Calu3 (cell line): ENCODE data around the gene LAG3. TPM values are rescaled to one million over a fixed set of nuclear protein-coding genes. Genes with fewer than 3 reads are reported as not detected.

Source experiments
- BruUV-seq: library from RNA; stranded (reverse); fragments of 400-500 nt; replicated peaks from 2 replicates; lab custom pipeline; 2021; lab: Mats Ljungman, UMichigan
- CTCF ChIA-PET: fragments of 300-600 bp; sonication (Branson Sonifier 250); formaldehyde crosslinking; loops from one replicate; lab custom pipeline; 2022; ENCODE audit warnings: antibody characterized with exemption; lab: Charles Lee
- DNase-seq: peaks from one replicate; pipeline ENCODE4 v3.0.0; 2022
- H3K27ac Mint-ChIP-seq: one replicate; pipeline ENCODE4 v1.8.0; 2022; ENCODE audit warnings: mixed read lengths; ENCODE audit not compliant: unreplicated experiment
- H3K27me3 Mint-ChIP-seq: one replicate; pipeline ENCODE4 v1.8.0; 2022; ENCODE audit warnings: mixed read lengths; ENCODE audit not compliant: unreplicated experiment
- H3K36me3 Mint-ChIP-seq: one replicate; pipeline ENCODE4 v1.8.0; 2022; ENCODE audit warnings: mild to moderate bottlenecking, moderate library complexity, mixed read lengths; ENCODE audit not compliant: insufficient read depth, unreplicated experiment
- H3K4me1 Mint-ChIP-seq: one replicate; pipeline ENCODE4 v1.8.0; 2022; ENCODE audit warnings: mild to moderate bottlenecking, low read depth, mixed read lengths; ENCODE audit not compliant: unreplicated experiment
- H3K4me3 Mint-ChIP-seq: one replicate; pipeline ENCODE4 v1.8.0; 2022; ENCODE audit warnings: mild to moderate bottlenecking, low read depth, moderate library complexity, mixed read lengths; ENCODE audit not compliant: unreplicated experiment
- H3K9me3 Mint-ChIP-seq: one replicate; pipeline ENCODE4 v1.8.0; 2022; ENCODE audit warnings: low read depth, mixed read lengths; ENCODE audit not compliant: unreplicated experiment
- intact Hi-C: fragments of 100-400 bp; cut with micrococcal nuclease; formaldehyde crosslinking; loops from one replicate; pipeline ENCODE4 v1.10.0; 2022; ENCODE audit not compliant: unreplicated experiment
- total RNA-seq: library from RNA; stranded (reverse); gene quantifications from 2 replicates; pipeline ENCODE4 v1.2.3, GENCODE V29; 2022
- TF ChIP-seq, protein P1 (sequence below): fragments of 200-600 bp; IDR thresholded peaks from one replicate; pipeline ENCODE4 v1.8.0; 2022; ENCODE audit warnings: antibody characterized with exemption; ENCODE audit not compliant: unreplicated experiment

Gene LAG3
- total RNA-seq, 1 experiment from 2014 or later = not detected

DNA sequence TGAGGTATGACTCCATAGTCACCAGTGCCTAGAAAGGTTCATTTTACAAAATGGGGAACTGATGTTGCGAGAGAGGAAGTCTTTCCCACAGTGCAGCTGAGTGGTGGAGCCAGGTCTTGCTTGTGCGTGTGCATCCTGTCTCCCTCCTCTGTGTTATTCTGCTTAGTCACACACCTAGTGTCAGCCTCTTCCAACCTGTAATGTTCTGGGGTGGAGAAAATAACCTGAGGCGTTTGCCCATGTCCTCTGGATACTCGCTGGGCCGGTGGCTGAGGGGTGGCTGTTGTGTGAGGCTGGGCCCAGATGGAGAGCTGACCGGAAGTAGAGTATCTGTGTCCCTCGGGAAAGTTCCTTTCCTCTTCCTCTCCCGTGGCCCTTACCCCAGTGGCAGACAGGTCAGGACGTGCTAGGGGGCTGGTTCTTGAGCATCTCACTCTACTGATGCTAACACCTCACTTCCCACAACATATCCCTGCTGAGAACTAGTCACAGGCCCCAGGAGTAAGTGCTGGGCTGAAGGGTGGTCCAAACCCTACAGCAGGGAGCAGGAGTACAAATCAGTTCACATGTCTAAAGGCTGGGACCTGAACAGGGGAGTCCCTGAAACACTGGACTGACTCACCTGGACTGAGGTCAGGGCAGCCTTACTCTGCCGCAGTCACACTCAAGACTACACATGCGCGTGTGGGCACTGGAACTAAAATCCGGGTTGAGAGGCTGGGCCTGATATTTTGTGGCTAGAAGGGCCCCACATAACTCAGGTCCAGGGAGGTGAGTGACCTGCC is 26.4 kb upstream of the LAG3 start:
- Mint-ChIP-seq H3K36me3 (peaks cover 33% of the 10 kb centered on the region), H3K4me1 (no peaks in the 10 kb centered on the region), H3K27me3 (no peaks in the 10 kb centered on the region), H3K9me3 (no peaks in the 10 kb centered on the region), H3K27ac (no peak overlapping the region), H3K4me3 (no peak overlapping the region)
- intact Hi-C loops = no loop called here
- TF ChIP-seq, protein P1, sequence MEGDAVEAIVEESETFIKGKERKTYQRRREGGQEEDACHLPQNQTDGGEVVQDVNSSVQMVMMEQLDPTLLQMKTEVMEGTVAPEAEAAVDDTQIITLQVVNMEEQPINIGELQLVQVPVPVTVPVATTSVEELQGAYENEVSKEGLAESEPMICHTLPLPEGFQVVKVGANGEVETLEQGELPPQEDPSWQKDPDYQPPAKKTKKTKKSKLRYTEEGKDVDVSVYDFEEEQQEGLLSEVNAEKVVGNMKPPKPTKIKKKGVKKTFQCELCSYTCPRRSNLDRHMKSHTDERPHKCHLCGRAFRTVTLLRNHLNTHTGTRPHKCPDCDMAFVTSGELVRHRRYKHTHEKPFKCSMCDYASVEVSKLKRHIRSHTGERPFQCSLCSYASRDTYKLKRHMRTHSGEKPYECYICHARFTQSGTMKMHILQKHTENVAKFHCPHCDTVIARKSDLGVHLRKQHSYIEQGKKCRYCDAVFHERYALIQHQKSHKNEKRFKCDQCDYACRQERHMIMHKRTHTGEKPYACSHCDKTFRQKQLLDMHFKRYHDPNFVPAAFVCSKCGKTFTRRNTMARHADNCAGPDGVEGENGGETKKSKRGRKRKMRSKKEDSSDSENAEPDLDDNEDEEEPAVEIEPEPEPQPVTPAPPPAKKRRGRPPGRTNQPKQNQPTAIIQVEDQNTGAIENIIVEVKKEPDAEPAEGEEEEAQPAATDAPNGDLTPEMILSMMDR = no peak
- CTCF ChIA-PET = no interaction called here
- no peak for DNase-seq
- BruUV-seq = no TSS peak

DNA sequence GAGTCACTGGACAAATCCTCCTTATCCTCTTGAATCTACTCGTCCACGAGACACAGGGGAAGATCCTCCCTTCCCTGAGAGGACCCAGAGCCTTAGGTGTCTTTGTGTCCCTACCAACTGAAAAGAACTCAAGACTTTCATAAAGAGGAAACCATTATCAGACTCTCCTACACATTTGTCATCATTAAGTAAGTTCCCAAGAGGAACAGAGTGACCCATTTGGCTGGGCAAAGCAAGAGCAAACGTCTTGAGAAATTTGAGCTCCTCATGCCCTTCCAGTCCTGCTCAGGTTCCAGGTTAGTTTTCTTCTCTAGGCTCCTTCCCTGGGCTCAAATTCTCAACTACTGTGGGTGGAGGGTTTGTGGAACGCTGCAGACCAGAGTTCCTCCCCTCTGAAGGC is 25.1 kb upstream of the LAG3 start:
- CTCF ChIA-PET = no interaction called here
- no TSS peak for BruUV-seq
- DNase-seq = no peak
- H3K4me3 Mint-ChIP-seq = no peak overlapping the region
- TF ChIP-seq, protein P1 = no peak
- intact Hi-C loops = no loop called here
- no peaks in the 10 kb centered on the region for H3K27me3 Mint-ChIP-seq
- H3K9me3 Mint-ChIP-seq = no peaks in the 10 kb centered on the region
- H3K4me1 Mint-ChIP-seq = no peaks in the 10 kb centered on the region
- H3K27ac Mint-ChIP-seq = no peak overlapping the region
- peaks cover 39% of the 10 kb centered on the region for H3K36me3 Mint-ChIP-seq

DNA sequence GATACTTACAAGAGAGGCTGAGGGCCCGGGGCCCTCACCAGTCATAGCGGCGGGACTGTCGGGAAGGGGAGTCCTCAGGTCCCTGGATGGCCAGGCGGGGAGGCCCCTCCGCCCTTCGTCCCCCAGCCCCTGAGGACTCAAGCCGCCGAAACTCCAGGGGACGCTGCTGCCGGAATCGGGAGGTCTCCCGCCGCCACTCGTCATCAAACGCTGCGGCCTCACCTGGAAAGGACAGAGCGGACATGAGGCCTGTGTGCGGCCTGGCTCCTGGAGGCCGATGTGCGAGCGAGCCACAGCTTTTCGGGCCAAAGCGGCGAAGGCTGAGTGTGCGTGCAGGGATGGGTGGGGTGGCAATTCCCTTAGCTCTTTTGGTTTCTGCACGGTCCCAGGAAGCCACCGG is 23.6 kb upstream of the LAG3 start:
- CTCF ChIA-PET = no interaction called here
- intact Hi-C loops = no loop called here
- peaks cover 54% of the 10 kb centered on the region for H3K36me3 Mint-ChIP-seq

DNA sequence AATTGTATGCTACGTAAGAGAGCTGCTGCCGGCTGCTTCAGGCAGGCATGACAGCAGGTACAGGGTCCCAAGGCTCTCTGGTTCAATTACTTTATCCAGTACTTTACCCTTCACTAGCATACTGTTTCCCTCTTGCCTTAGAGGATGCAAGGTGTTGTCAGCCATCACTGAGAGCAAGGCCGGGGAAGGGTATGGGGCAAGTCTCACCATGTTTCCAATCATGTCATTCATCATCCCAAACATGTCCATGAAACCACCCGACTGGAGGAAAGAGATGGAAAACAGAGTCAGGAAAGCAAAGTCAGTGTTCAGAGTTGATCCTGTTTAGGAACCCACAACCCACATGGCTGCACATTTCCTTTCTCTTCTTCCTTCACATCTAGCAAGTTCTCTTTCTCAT is 21.8 kb upstream of the LAG3 start:
- Mint-ChIP-seq H3K4me3 (no peak overlapping the region), H3K4me1 (peaks cover 7% of the 10 kb centered on the region), H3K27ac (no peak overlapping the region), H3K27me3 (no peaks in the 10 kb centered on the region), H3K9me3 (no peaks in the 10 kb centered on the region), H3K36me3 (peaks cover 55% of the 10 kb centered on the region)
- TF ChIP-seq, protein P1 = no peak
- DNase-seq = no peak
- CTCF ChIA-PET = no interaction called here
- intact Hi-C loops = no loop called here
- BruUV-seq = no TSS peak

More for the DNA sequence above, 23.6 kb upstream of the LAG3 start:
- peaks cover 3% of the 10 kb centered on the region for H3K4me1 Mint-ChIP-seq
- TF ChIP-seq, protein P1 = no peak
- no TSS peak for BruUV-seq
- no peak overlapping the region for H3K4me3 Mint-ChIP-seq
- H3K27me3 Mint-ChIP-seq = no peaks in the 10 kb centered on the region
- no peak for DNase-seq
- H3K27ac Mint-ChIP-seq = no peak overlapping the region
- no peaks in the 10 kb centered on the region for H3K9me3 Mint-ChIP-seq
